Adipose tissue (tissue), 3 donors: Measurements from ENCODE around the gene CELSR3. TPM values are rescaled to one million over a fixed set of nuclear protein-coding genes. Genes with fewer than 3 reads are reported as not detected.

Source experiments
- H3K27ac ChIP-seq: one replicate; pipeline ENCODE4 v1.5.1; 2013; ENCODE audit warnings: low read depth, low read length
- WGBS, 3 donors: extraction: QIAGEN DNeasy Blood & Tissue Kit; methylation state at CpG; one replicate each; pipeline ENCODE4 v1.1.7; 2013; 5-methylcytosine and 5-hydroxymethylcytosine counted together
- polyA plus RNA-seq, 3 donors: library from polyadenylated mRNA; stranded (reverse); fragments of 200-250 nt; gene quantifications; one replicate each; pipeline ENCODE4 v1.2.3, GENCODE V29; 2013
- donor health status: healthy with polysubstance abuse.
- donor health status: Bipolar disorder and iron deficiency.
- donor health status: healthy.

The CELSR3 gene
- polyA plus RNA-seq, 3 donors = 0.48 to 1.5 (median 1.0) TPM

- 35 to 39% (median 36%) methylated on average over 10 of the region's 10 CpGs for WGBS, 3 donors
- no peak overlapping the region for H3K27ac ChIP-seq
These were observed 67.1 kb downstream of the CELSR3 start for GRCh38 chr3:48595526-48596121.

GRCh38 chr3:48595075-48595525 lies 67.6 kb downstream of the CELSR3 start, which contains the start of gene COL7A1:
Gene COL7A1 (minus strand): TSS chr3:48595329. CDS start chr3:48595159, 170 bp downstream.
- no peak within 1 kb of the TSS for H3K27ac ChIP-seq
- WGBS, 3 donors = 4 to 9% (median 7%) methylated on average over 28 to 35 of the region's 35 CpGs

- no peak overlapping the region for H3K27ac ChIP-seq
- 31 to 38% (median 33%) methylated on average over 32 to 39 of the region's 39 CpGs for WGBS, 3 donors
These were observed 68.2 kb downstream of the CELSR3 start for GRCh38 chr3:48594417-48595049.

GRCh38 chr3:48593337-48593736 lies 69.3 kb downstream of the CELSR3 start:
- 87 to 94% (median 93%) methylated on average over 9 of the region's 9 CpGs for WGBS, 3 donors

GRCh38 chr3:48592519-48593087 lies 70.1 kb downstream of the CELSR3 start:
- no peak overlapping the region for H3K27ac ChIP-seq
- WGBS, 3 donors = 86 to 93% (median 91%) methylated on average over 21 of the region's 21 CpGs

More at GRCh38 chr3:48593337-48593736, 69.3 kb downstream of the CELSR3 start:
- H3K27ac ChIP-seq = no peak overlapping the region

- 85 to 93% (median 89%) methylated on average over 22 of the region's 22 CpGs for WGBS, 3 donors
These were observed 70.7 kb downstream of the CELSR3 start for GRCh38 chr3:48591886-48592518.

GRCh38 chr3:48591436-48591835 lies 71.2 kb downstream of the CELSR3 start:
- WGBS, 3 donors = 79 to 93% (median 91%) methylated on average over 14 of the region's 14 CpGs

More at GRCh38 chr3:48591886-48592518, 70.7 kb downstream of the CELSR3 start:
- H3K27ac ChIP-seq = no peak overlapping the region

GRCh38 chr3:48588230-48588629 lies 74.5 kb downstream of the CELSR3 start:
- 53 to 67% (median 58%) methylated on average over 14 to 15 of the region's 15 CpGs for WGBS, 3 donors
- H3K27ac ChIP-seq = no peak overlapping the region

More at GRCh38 chr3:48591436-48591835, 71.2 kb downstream of the CELSR3 start:
- H3K27ac ChIP-seq = no peak overlapping the region

- 71 to 82% (median 73%) methylated on average over 11 of the region's 11 CpGs for WGBS, 3 donors
- no peak overlapping the region for H3K27ac ChIP-seq
These were observed 75.0 kb downstream of the CELSR3 start for GRCh38 chr3:48587686-48588085.

Other genes with a start within 250 kb of the CELSR3 start
- gene PLXNB1, start 232.8 kb downstream of the CELSR3 start, polyA plus RNA-seq = 10 to 100 TPM; 31.2 to 51.0 (median 35.4) TPM
- 10 to 100 TPM in 2 of 3 donors, 1 to 10 TPM in 1; 5.5 to 14.1 (median 11.6) TPM for gene CCDC51, start 222.8 kb downstream of the CELSR3 start, polyA plus RNA-seq
- gene TMA7, start 222.6 kb downstream of the CELSR3 start, polyA plus RNA-seq = 100 to 1,000 TPM; 180 to 622 (median 308) TPM
- 1 to 10 TPM; 3.4 to 4.0 (median 3.9) TPM for gene ATRIP, start 216.1 kb downstream of the CELSR3 start, polyA plus RNA-seq
- 100 to 1,000 TPM in 2 of 3 donors, 10 to 100 TPM in 1; 49.8 to 116 (median 111) TPM for gene SHISA5, start 158.7 kb downstream of the CELSR3 start, polyA plus RNA-seq
- 1 to 10 TPM; 1.7 to 6.5 (median 5.2) TPM for gene PFKFB4, start 106.1 kb downstream of the CELSR3 start, polyA plus RNA-seq
- under 1 TPM in 1 of 3 donors, not detected in 2; 0.04 TPM for gene UCN2, start 99.1 kb downstream of the CELSR3 start, polyA plus RNA-seq
- 10 to 100 TPM in 1 of 3 donors, 1 to 10 TPM in 2; 1.4 to 10.3 (median 2.2) TPM for gene COL7A1, start 67.6 kb downstream of the CELSR3 start, polyA plus RNA-seq
- gene UQCRC1, start 53.2 kb downstream of the CELSR3 start, polyA plus RNA-seq = 100 to 1,000 TPM; 122 to 214 (median 155) TPM
- gene TMEM89, start 41.1 kb downstream of the CELSR3 start, polyA plus RNA-seq = not detected
- 10 to 100 TPM in 1 of 3 donors, 1 to 10 TPM in 2; 8.7 to 14.1 (median 8.9) TPM for gene SLC26A6, start 27.4 kb downstream of the CELSR3 start, polyA plus RNA-seq
- gene NCKIPSD, start 23.0 kb upstream of the CELSR3 start, polyA plus RNA-seq = 10 to 100 TPM in 2 of 3 donors, 1 to 10 TPM in 1; 9.2 to 13.9 (median 13.5) TPM
- 10 to 100 TPM; 46.7 to 64.0 (median 49.6) TPM for gene IP6K2, start 54.3 kb upstream of the CELSR3 start, polyA plus RNA-seq
- gene PRKAR2A, start 185.0 kb upstream of the CELSR3 start, polyA plus RNA-seq = 10 to 100 TPM in 2 of 3 donors, 1 to 10 TPM in 1; 7.3 to 16.8 (median 11.2) TPM
- gene SLC25A20, start 236.0 kb upstream of the CELSR3 start, polyA plus RNA-seq = 10 to 100 TPM; 18.9 to 31.6 (median 22.9) TPM